Measurements from ENCODE around the gene SPINK14.

SPINK14 gene, protein sequence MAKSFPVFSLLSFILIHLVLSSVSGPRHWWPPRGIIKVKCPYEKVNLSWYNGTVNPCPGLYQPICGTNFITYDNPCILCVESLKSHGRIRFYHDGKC

DNA sequence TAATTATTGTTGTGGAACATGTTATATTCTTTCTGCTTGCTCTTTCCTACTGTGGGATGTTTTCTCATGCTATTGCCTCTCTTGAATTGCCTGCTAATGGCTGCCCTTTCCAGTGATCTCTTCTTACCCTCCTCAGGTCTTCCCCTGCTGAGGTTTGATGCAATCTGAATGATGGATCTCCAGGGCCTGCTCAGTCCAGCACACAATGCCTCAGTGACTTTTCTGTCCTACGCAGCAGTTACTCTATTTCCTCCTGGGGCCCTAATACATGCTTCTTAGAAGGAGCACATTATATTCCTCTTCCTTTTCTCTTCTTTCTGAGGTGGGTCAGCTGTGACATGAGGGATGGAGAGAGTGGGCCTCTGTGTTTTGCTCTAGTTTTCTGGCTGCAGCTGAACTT, at the start of gene SPINK14:
SPINK14 (plus strand) TSS at position 301 of the 400 bp plus-strand sequence. CDS start 1,187 bp downstream, outside the sequence.
- DNase-seq (ENCODE audit: low read depth in 2 of 2, low spot score in 1 of 2), result no peak

DNA sequence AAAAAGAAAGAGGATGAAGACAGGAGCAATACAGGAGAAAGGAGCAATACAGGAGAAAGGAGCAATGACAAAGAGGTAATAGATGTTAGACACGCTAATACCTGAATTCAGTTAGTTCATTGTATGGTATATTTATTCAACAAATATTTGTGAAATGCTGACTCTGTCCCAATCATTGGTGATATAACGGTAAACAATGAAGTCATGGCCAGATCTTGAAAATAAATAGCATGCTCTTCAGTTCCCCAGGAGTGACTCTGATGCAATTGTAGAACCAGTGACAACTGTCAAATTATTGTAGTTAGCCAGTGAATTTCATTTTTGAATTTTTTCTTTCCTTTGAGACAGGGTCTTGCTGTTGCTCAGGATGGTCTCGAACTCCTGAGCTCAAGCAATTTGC, 48.0 kb upstream of the SPINK14 start:
- DNase-seq (ENCODE audit: low read depth in 2 of 2, low spot score in 1 of 2), result no peak

DNA sequence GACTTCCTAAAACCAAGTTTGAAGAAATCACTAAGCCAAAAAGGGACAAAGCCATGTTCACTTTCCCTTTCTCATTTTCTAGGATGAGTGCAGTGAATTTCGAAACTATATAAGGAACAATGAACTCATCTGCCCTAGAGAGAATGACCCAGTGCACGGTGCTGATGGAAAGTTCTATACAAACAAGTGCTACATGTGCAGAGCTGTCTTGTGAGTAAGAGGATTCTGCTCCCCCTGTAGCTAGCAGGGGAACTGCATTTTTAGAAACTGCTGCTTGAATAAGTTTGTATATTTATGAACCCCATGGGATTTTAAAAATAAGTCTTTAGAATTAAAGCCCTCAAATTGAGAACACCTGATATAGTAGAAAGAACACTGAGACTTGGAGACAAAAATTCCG, 42.7 kb upstream of the SPINK14 start:
- DNase-seq (ENCODE audit: low read depth in 2 of 2, low spot score in 1 of 2), result no peak

DNA sequence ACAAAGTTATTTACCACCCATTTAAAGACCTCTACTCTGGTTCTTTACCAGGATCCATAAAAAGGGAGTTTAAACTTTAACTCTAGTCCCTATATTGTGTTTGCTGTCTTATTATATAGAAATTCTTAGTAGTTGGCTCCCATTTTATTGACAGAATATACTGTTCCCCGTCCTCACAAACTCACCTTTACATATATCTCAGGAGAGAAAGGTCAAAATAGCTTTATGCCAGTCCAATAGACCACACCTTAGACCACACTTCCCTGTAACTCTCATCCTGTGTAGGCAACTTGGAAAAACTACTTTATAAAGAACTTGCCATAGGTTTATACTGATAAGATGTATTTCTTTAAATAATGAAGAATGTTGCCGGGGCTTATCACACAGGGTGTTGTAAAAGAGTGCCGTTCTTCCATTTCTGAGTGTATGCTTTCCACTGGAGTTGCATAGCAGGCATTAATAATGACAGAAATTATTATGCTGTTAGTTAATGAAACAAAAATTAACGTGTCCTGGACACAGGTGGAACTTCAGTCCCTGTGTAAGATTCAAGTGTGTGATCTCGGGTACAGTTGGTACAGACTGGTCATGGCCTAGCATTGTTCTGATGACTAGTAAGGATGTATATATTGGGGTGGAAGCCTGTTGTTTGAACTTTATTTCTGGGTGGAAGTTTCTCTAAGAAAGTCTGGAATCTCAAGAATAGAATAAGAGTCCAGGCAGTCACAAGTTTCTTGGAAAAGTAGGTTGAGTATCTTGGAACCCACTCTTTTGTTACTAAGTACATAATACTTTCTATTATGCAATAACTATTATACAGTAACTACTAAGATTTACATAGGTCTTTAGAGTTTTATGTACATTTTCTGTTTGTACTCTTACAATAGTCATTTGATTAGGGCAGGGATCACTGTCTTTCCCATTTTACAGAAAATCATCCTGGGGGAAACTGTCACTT, 33.0 kb upstream of the SPINK14 start:
- DNase-seq (ENCODE audit: low read depth in 2 of 2, low spot score in 1 of 2), result no peak

DNA sequence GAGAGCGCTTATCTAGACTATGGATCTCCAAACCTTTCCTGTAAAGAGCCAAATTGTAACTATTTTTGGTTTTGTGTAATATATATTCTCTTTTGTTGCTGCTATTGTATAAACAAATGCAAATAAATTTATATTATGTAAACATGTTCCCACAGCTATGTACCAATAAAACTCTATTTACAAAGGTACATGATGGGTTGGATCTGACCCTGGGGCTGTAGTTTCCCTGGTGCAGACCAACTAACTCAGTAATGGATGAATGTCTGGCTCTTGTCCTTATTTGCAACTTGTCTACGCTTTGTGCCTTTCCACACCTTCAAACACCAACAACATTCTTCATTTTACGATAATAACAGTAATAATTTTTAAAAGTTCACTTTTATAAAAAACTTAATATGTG, 27.5 kb upstream of the SPINK14 start:
- no peak for DNase-seq (ENCODE audit: low read depth in 2 of 2, low spot score in 1 of 2)

DNA sequence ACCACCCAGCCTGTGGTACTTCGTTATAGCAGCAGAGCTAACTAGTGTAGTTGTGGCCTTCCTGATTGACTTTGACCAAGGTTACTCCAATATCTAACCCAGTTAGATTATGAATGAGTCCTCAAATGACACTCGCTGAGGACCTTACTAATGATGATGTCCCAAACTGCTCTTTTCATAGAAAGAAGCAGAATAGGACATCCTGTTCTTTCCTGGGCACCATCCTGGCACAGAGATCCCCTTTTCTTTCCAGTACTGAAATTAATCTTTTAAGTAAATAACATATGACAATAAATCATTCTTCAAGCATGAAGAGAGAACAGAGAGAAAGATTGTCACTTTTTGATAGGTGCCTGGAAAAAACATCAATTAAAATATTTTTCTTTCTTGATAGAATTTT, 26.7 kb upstream of the SPINK14 start:
- no peak for DNase-seq (ENCODE audit: low read depth in 2 of 2, low spot score in 1 of 2)

DNA sequence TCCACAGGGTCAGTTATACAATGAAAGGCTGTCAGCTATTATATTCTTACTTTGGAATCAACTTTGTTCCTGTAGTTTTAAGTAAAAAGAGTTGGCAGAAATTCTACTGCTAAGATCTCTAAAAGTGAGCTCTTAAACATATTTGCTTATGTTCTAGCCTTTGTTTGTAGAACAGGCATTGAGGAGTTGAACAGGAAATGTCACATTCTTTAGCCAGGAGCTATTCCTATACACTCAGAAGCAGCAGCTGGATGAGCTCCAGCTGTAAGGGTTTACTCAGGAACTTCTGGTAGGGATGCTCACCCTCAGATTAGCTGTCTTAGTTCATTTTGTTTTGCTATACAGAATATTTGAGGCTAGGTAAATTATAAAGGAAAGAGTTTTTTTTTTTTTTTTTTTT, 22.4 kb upstream of the SPINK14 start:
- no peak for DNase-seq (ENCODE audit: low read depth in 2 of 2, low spot score in 1 of 2)

DNA sequence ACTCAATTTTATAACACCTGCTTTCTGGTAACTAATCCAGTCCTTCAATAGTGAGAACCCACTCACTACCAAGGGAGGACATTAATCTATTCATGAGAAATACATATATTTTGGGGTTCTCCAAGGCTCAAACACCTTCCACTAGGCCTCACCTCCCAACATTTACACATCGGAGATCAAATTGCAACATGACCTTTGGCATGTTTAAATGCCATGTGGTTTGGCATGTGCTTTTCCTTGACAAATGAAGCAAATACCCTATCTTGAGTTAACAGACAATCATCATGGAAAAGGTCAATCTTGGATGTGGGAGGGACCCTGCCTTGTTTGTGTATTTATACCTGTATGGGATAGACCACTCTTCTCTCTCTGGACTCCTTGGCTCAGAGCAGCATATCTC, 21.9 kb upstream of the SPINK14 start:
- DNase-seq (ENCODE audit: low read depth in 2 of 2, low spot score in 1 of 2), result no peak

DNA sequence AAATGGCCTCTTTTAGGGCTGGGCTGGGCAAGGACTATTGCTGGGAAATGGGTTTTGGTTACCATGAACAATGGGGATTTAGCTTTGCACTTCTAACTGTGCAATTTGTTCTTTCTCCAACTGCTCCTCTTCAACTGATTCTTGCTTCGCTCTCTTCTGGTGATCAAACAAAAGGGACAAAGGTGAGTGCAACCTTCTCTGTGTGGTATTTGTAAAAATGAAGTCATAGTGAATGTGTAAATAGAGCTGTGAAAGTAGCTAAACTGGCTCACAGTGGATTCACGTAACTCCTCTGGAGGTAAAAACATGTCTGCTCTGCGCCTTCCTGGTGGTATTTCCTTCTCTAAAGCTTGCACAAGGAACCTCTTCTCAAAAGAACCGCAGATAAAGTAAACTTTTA, 20.9 kb upstream of the SPINK14 start:
- DNase-seq (ENCODE audit: low read depth in 2 of 2, low spot score in 1 of 2), result no peak

DNA sequence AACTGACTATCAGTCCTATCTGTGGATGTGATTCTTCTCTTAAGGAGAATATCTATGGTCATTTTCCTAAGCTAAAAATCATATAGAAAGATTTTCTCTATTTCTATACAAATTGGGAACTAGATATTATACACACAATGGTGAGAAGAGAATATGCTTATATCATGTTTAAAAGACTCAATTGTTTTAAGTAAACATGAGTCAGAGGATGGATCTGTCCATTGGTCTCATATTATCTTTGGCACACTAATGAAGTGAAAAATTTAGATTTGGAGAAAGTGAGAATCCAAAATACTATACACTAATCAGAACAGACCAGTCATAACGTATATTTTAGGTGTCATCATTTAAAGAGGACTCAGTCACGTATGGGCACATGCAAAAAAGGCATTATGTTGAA, 16.5 kb upstream of the SPINK14 start:
- DNase-seq (ENCODE audit: low read depth in 2 of 2, low spot score in 1 of 2), result no peak

DNA sequence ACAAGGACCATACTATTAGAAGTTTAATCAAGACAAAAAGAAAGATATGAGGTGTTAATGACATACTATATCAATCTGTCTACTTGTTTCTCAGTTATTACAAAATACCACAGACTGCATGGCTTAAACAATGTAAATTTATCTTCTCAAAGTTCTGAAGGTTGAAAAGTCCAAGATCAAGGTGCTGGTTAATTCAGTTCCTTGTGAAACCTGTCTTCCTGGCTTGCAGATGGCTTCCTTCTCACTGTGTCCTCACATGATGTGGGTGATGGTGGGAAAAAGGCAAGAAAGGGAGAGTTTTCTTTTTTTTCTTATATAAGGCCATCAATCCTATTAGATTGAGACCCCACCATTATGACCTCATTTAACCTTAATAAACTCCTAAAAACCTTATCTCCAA, 15.6 kb upstream of the SPINK14 start:
- DNase-seq (ENCODE audit: low read depth in 2 of 2, low spot score in 1 of 2), result no peak

DNA sequence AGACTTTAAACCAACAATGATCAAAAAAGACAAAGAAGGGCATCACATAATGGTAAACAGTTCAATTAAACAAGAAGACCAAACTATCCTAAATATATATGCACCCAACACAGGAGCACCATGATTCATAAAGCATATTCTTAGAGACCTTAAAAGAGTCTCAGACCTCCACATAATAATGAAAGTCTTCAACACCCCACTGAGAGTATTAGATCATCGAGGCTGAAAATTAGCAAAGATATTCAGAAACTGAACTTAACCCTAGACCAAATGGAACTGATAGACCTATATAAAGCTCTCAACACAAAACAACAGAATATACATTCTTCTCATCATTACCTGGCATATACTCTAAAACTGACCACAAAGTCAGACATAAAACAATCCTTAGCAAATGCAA, 11.7 kb upstream of the SPINK14 start:
- DNase-seq (ENCODE audit: low read depth in 2 of 2, low spot score in 1 of 2), result no peak

DNA sequence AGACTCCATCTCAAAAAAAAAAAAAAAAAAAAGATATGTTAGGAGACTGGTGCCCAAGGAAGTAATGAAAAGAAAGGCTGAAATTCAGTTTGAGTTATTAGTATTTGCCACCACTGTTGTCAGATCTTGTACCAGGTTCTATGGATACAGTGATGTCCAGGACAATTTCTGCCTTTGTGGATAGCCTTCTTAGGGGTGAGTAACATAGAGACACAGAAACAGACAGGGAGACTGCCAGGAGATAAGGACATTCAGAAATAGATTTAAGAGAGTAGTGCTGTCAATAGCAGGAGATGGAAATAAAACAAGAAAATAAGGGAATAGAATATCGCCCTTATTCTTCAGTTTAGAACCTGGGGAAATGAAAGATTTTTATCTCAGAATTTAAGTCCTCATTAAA, 6.3 kb upstream of the SPINK14 start:
- DNase-seq (ENCODE audit: low read depth in 2 of 2, low spot score in 1 of 2), result no peak

DNA sequence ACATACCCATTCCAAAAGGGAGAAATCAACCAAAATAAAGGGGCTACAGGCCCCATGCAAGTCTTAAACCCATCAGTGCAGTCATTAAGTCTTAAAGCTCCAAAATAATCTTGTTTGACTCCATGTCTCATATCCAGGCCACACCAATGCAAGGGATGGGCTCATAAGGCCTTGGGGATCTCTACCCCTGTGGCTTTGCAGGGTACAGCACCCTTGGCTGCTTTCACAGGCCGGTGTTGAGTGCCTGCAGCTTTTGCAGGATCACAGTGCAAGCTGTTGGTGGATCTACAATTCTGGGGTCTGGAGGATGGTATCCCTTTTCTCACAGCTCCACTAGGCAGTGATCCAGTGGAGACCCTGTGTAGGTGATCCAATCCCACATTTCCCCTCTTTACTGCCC, 5.0 kb upstream of the SPINK14 start:
- no peak for DNase-seq (ENCODE audit: low read depth in 2 of 2, low spot score in 1 of 2)

DNA sequence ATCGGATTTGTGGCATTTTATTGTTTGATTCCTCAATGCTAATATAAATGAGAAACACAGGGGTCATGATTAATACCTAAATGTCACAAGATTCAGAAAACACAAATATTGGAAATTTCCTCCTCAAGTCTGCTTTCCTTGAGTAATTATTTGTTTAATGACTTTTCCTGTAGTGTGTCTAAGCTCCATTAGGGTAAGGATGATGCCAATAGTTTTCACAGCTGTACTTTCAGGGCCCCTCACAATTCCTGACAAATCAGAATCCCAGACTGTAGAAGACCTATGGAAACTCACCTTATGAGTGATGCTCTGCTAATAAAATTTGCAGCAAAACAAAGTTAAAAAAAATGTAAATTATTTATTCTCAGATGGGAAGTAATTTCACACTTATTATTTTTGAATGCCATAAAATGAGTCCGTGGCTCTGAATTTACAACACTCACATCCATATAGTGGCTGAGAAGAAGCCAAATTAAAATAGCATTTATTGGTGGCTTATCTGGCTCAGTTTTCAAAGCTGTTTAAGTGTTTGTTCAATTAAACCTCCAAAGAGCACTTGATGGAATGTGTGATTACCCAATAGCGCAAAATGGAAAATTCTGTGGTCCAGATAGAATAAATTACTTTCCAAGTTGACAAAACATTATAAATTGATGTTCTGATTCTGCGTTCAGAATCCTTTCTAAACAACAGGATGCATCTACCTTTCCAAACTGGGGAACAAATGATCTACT, 1.6 kb upstream of the SPINK14 start:
- DNase-seq (ENCODE audit: low read depth in 2 of 2, low spot score in 1 of 2), result no peak

DNA sequence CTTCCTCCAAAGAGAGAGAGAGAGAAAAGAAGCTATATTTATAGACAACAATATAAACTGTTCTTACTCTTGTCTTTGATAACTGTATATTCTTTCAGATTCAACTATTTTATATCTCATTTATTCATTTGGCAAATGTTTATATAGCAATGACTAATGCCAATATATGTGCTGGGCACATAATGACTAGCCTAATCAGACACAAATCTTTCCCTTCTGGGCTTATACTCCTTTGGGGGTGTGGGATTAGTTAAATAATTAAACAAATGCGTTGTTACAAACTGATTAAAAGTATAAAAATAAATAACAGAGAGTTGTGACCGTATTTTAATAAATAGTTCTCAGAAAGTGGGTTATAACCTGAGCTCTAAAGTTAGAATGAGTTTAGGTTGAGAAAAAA, 4.0 kb downstream of the SPINK14 start:
- no peak for DNase-seq (ENCODE audit: low read depth in 2 of 2, low spot score in 1 of 2)

DNA sequence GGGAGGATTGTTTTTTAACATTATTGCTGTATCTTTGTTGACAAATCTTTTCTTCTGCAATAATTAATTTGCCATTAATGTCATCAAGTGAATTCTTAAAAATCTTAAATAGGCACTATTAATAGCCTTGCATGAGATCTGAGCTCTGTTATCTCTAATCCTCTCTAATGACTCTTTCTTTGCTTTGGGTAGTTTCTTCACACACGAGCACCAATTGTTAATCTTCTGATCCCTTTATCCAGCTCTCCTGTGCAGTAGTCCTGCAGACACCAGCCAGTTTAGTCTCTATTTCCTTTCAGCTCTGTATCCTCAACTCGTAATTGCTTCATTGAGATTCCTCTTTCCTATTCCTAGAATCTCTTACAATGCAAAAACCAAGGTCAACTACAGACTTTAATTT, 8.1 kb downstream of the SPINK14 start:
- no peak for DNase-seq (ENCODE audit: low read depth in 2 of 2, low spot score in 1 of 2)

DNA sequence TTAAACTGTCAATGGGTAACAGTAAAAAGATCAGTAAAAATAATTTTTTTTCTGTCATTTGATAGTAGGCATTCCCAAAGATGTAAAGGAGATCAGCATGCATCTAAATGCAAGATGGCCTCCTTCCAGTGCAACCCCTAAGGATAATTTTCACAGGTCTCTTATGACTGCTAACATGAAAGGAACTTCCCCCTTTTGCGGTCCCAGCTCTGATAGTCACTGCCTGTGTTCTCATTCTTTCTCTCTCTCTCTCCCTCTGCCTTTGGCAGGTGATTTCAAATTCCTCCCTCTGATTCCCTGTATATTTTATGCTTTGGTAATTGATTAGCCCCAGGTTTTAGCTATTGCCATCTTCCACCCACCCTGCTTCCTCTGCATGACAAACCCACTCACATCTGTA, 8.9 kb downstream of the SPINK14 start:
- no peak for DNase-seq (ENCODE audit: low read depth in 2 of 2, low spot score in 1 of 2)

DNA sequence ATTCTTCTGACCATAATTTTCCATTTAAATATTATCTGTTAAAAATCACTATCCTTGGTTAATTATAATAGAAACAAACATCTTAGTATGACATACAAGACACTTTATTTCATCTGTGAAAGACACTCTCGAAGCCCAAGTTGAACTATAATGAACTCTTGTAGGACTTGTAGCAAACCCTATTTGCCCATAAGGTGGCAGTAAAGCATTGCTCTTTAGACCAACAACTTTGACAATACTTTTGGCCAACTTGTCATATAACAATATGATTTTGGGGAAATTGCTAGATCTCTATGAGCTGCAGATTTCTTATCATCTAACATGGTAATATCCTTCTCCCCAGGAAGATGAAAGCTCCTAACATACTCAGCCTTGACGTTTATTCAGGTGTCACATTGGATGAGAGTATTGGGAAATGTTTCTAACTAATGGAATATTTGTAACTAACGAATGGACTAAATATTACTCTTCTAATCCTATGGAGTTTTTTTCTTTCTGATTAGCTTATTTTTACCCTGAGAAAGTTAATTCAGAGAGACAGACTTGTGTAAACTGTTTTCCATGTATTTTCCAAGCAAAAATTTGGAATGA, 11.0 kb downstream of the SPINK14 start:
- DNase-seq (ENCODE audit: low read depth in 2 of 2, low spot score in 1 of 2), result no peak

DNA sequence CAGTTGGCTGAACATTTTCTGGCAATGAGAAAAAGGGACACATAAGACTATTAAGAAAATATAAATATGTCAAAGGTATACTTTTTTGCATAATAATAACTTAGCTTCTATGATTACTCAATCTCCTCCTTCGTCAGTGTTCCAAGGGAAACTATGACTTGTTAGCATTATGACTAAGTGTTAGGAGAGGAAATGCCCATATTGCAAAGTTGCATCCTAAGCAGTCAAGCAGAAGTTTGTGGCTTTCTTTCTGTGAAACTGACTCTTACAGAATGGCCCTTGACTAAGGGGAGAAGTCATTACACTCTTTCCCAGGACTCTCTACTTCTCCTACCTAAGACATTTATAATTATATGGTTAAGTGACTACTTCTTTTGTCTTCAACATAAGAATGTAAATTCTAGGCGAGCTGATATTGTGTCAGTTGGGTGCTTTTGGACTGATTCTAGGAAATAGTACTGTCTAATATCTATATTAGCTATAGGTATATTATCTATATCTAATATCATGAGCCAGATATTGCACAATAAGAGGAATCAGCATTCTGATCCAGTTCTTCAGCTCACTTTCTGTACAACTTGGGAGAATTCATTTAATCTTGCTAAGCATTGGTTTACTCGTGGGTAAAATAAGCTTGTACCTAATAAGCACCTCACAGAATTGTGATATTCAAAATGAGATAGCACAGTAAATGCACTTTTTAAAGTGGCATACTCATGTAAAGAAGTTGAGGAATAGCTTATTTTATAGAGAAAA, 18.1 kb downstream of the SPINK14 start:
- DNase-seq (ENCODE audit: low read depth in 2 of 2, low spot score in 1 of 2), result no peak

DNA sequence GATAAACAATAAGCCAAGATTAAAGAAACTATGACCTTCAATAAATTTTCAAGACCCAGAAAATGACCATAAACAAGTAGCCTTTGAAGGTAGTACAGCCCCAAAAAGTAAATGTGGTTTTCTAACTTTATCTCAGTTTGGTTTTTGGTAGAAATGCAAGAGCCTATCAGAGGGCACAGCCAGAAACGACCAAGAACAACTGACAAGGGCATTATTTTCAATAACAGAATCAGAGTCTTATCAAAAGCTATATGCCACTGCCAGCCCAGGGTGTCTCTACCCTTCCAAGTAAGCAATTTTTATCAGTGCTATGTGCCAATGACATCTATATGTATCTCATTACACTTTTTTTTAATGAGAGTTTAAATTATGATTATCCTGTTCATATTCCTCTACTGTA, 22.7 kb downstream of the SPINK14 start:
- DNase-seq (ENCODE audit: low read depth in 2 of 2, low spot score in 1 of 2), result no peak
